HEK293T (cell line): Measurements from ENCODE around the gene ZNF778.

ENCODE experiments used
- ARNT ChIP-seq: fragments of 450-650 bp; IDR thresholded peaks from 2 replicates; pipeline ENCODE4 v1.6.1; 2017; ENCODE audit warnings: mild to moderate bottlenecking
- BHLHE40 ChIP-seq: fragments of 450-650 bp; IDR thresholded peaks from 2 replicates; pipeline ENCODE4 v1.6.1; 2016; ENCODE audit warnings: mild to moderate bottlenecking, moderate library complexity, borderline replicate concordance
- CTBP1 ChIP-seq: fragments of 450-650 bp; IDR thresholded peaks from 2 replicates; pipeline ENCODE4 v1.6.1; 2016; ENCODE audit warnings: borderline replicate concordance
- FOXA1 ChIP-seq: fragments of 450-650 bp; IDR thresholded peaks from 2 replicates; pipeline ENCODE4 v1.6.1; 2016; ENCODE audit warnings: mild to moderate bottlenecking
- FOXK2 ChIP-seq: fragments of 450-650 bp; IDR thresholded peaks from 2 replicates; pipeline ENCODE4 v1.6.1; 2016; ENCODE audit warnings: mild to moderate bottlenecking
- HDGF ChIP-seq: fragments of 450-650 bp; IDR thresholded peaks from 2 replicates; pipeline ENCODE4 v1.6.1; 2017; ENCODE audit warnings: antibody characterized with exemption, borderline replicate concordance
- L3MBTL2 ChIP-seq: fragments of 450-650 bp; conservative IDR thresholded peaks from 2 replicates; pipeline ENCODE4 v1.6.1; 2016; ENCODE audit warnings: mild to moderate bottlenecking
- LEF1 ChIP-seq: fragments of 450-650 bp; IDR thresholded peaks from 2 replicates; pipeline ENCODE4 v1.6.1; 2017; ENCODE audit warnings: mild to moderate bottlenecking, borderline replicate concordance
- NFRKB ChIP-seq: fragments of 450-650 bp; IDR thresholded peaks from 2 replicates; pipeline ENCODE4 v1.6.1; 2016; ENCODE audit warnings: mild to moderate bottlenecking, moderate library complexity
- PKNOX1 ChIP-seq: fragments of 450-650 bp; IDR thresholded peaks from 2 replicates; pipeline ENCODE4 v1.6.1; 2016
- SP1 ChIP-seq: fragments of 450-650 bp; IDR thresholded peaks from 2 replicates; pipeline ENCODE4 v1.6.1; 2017
- SUZ12 ChIP-seq: fragments of 450-650 bp; IDR thresholded peaks from 2 replicates; pipeline ENCODE4 v1.6.1; 2016; ENCODE audit warnings: mild to moderate bottlenecking
- ZNF384 ChIP-seq: fragments of 450-650 bp; IDR thresholded peaks from 2 replicates; pipeline ENCODE4 v1.6.1; 2016

GRCh38 chr16:89268987-89269735 is 51.7 kb downstream of the ZNF778 start:
- TF ChIP-seq FOXK2 (no peak), CTBP1 (no peak), SUZ12 (no peak), PKNOX1 (no peak), L3MBTL2 (no peak), ARNT (no peak), SP1 (no peak), ZNF384 (no peak), FOXA1 (no peak), NFRKB (no peak), BHLHE40 (no peak), HDGF (no peak), LEF1 (no peak)
